Measurements from ENCODE around the gene ABRACL. TPM values are rescaled to one million over a fixed set of nuclear protein-coding genes. Genes with fewer than 3 reads are reported as not detected.

Gene ABRACL
- total and polyA plus RNA-seq, 2 donors (not counting 3 experiments of a cell fraction or from before 2014, with no cell fraction given), result 54.4 to 87.4 TPM

DNA sequence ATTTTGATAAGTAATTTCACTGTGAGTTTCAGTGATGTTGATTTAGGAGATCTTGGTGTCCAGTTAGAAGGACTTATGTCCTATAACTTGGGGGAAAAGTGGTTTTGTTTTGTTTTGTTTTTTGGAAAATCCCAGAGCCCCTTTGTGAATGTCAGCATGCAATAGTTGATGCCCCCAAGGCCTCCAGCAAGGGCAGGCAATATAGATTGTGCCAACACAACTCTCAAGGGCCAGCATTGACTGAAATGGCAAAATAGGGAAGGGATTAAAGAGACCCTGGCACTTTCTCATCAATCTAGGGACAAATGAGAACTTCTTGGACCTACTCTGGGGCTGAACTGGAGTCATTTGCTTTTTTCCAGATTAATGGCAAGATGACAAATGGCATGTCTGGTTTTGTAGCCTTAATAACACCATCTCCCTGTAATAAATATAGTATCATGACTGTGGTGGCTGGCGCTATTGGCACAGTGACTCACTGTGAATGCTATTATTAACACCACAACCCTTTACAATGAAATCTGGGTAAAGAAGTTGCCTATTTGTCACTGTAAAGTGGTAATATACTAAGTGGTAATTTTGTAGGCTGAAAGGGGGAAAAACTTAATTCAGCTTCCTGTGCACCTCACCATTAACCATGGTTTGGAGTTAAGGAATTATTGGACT is 51.8 kb downstream of the ABRACL start:
- intact Hi-C loops (cut with micrococcal nuclease), result no loop called here
- POLR2A ChIA-PET, result no interaction called here

More for the DNA sequence above, 51.8 kb downstream of the ABRACL start:
- Histone ChIP-seq H3K4me3 (replicated peaks in 1 of 3; ENCODE audit: insufficient read depth in 1 of 3, low read depth in 1 of 3, low read length in 3 of 3) (no peak overlapping the region), H3K27ac (ENCODE audit: insufficient read depth, low read depth, low read length) (no peak overlapping the region), H3K4me1 (ENCODE audit: control insufficient read depth, extremely low read depth, insufficient read depth, low read length) (no peaks in the 10 kb centered on the region), H3K4me2 (ENCODE audit: insufficient read depth, low read length) (no peak overlapping the region), H3K9me3 (replicated peaks; ENCODE audit: control insufficient read depth, insufficient read depth, low read length) (no peaks in the 10 kb centered on the region), H3K36me3 (ENCODE audit: control insufficient read depth in 2 of 2, extremely low read depth in 1 of 2, insufficient read depth in 2 of 2, low read length in 2 of 2) (no peaks in the 10 kb centered on the region), H4K20me1 (replicated peaks; ENCODE audit: control insufficient read depth, extremely low read depth, insufficient read depth, low read length) (no peaks in the 10 kb centered on the region), H3K79me2 (ENCODE audit: control insufficient read depth, insufficient read depth, low read length) (no peaks in the 10 kb centered on the region), H3K27me3 (ENCODE audit: control insufficient read depth in 2 of 2, insufficient read depth in 2 of 2, low read length in 2 of 2) (peaks cover 5% of the 10 kb centered on the region in 2 experiments), H3K9ac (replicated peaks; ENCODE audit: extremely low read depth, insufficient read depth, low read length) (no peak overlapping the region), H2AFZ (ENCODE audit: low read depth, low read length) (no peak overlapping the region), H3K9me1 (replicated peaks; ENCODE audit: control insufficient read depth, extremely low read depth, insufficient read depth, low read length) (no peaks in the 10 kb centered on the region)
- TF ChIP-seq EZH2 (IDR thresholded peaks at IDR 0.05; ENCODE audit: borderline replicate concordance, low read depth, low read length, severe bottlenecking), result no peak
- no peak for TF ChIP-seq JUN (IDR thresholded peaks at IDR 0.05; ENCODE audit: borderline replicate concordance, insufficient read depth, insufficient read length, low read depth)
- TF ChIP-seq POLR2A (IDR thresholded peaks at IDR 0.05; ENCODE audit: low read depth, low read length), result no peak
- no peak for TF ChIP-seq GATA2 (IDR thresholded peaks at IDR 0.05; ENCODE audit: insufficient read depth, insufficient read length, low read depth, low read length)
- TF ChIP-seq MYC (IDR thresholded peaks at IDR 0.05; ENCODE audit: low read depth, low read length), result no peak
- TF ChIP-seq CTCF (IDR thresholded peaks at IDR 0.05; ENCODE audit: extremely low read depth in 1 of 2, insufficient read depth in 1 of 2, low read depth in 1 of 2, low read length in 2 of 2), result no peak
- no peak for TF ChIP-seq MAX (IDR thresholded peaks at IDR 0.05; ENCODE audit: insufficient read depth, insufficient read length)
- TF ChIP-seq POLR2AphosphoS5 (IDR thresholded peaks at IDR 0.05; ENCODE audit: insufficient read depth, low read depth, low read length), result no peak
- no peak for TF ChIP-seq FOS (IDR thresholded peaks at IDR 0.05; ENCODE audit: borderline replicate concordance, insufficient read depth, low read length)
- DNase-seq (ENCODE audit: low read depth, low spot score) (no peak), FAIRE-seq (no peak)
- CTCF ChIA-PET, result no interaction called here
- no TSS peak for BruUV-seq (replicated peaks)
- dilution Hi-C loops (cut with MboI; ENCODE audit: extremely low pct_ligation_motif_present, low sequenced_read_pairs), result no loop called here
